PC-9 (cell line): Measurements from ENCODE around the gene MRPL55. TPM values are rescaled to one million over a fixed set of nuclear protein-coding genes. Genes with fewer than 3 reads are reported as not detected.
A peak's percentile ranks its signal among the peaks of the same experiment; 100 is the strongest.

ENCODE experiments used
- BruUV-seq: library from RNA; stranded (reverse); fragments of 400-500 nt; replicated peaks from 2 replicates; lab custom pipeline; 2021; lab: Mats Ljungman, UMichigan
- CTCF ChIA-PET: fragments of 300-600 bp; sonication (Branson Sonifier 250); formaldehyde crosslinking; loops from one replicate; lab custom pipeline; 2022; ENCODE audit warnings: antibody characterized with exemption; lab: Charles Lee
- POLR2A ChIA-PET: fragments of 300-600 bp; sonication (Branson Sonifier 250); formaldehyde crosslinking; loops from one replicate; lab custom pipeline; 2022; ENCODE audit warnings: antibody characterized with exemption; ENCODE audit not compliant: unreplicated experiment; lab: Charles Lee
- DNase-seq, 2 experiments: peaks; one replicate each; pipeline versions ENCODE4 v3.0.0 to v3.0.0-alpha.2; 2015 to 2022; ENCODE audit warnings: mixed read lengths in 1 of 2
- H2AFZ ChIP-seq: fragments of 200-600 bp; sonication (generic); 2 replicates; pipeline ENCODE4 v1.8.1; 2017; ENCODE audit warnings: antibody characterized with exemption
- H3F3A ChIP-seq: fragments of 200-600 bp; sonication (generic); 2 replicates; pipeline ENCODE4 v1.8.1; 2017; ENCODE audit warnings: antibody characterized with exemption, mild to moderate bottlenecking, low read depth; ENCODE audit not compliant: insufficient read depth
- H3K27ac ChIP-seq: fragments of 200-600 bp; sonication (generic); 2 replicates; pipeline ENCODE4 v1.6.1; 2016; ENCODE audit warnings: mixed run types
- H3K27me3 ChIP-seq: fragments of 200-600 bp; sonication (generic); 2 replicates; pipeline ENCODE4 v1.6.1; 2016; ENCODE audit warnings: low read depth, mixed run types; ENCODE audit not compliant: insufficient read depth
- H3K36me3 ChIP-seq: fragments of 200-600 bp; sonication (generic); 2 replicates; pipeline ENCODE4 v1.6.1; 2016; ENCODE audit warnings: low read depth, mixed run types
- H3K4me1 ChIP-seq: fragments of 200-600 bp; sonication (generic); replicated peaks from 2 replicates; pipeline ENCODE4 v1.6.1; 2016; ENCODE audit warnings: mixed run types; ENCODE audit not compliant: insufficient read depth
- H3K4me2 ChIP-seq: fragments of 200-600 bp; sonication (generic); 2 replicates; pipeline ENCODE4 v1.6.1; 2017; ENCODE audit warnings: mixed run types
- H3K4me3 ChIP-seq: fragments of 200-600 bp; sonication (generic); 2 replicates; pipeline ENCODE4 v1.6.1; 2016; ENCODE audit warnings: mixed run types
- H3K79me2 ChIP-seq: fragments of 200-600 bp; sonication (generic); 2 replicates; pipeline ENCODE4 v1.6.1; 2017; ENCODE audit warnings: low read depth, mixed run types
- H3K9me2 ChIP-seq: fragments of 200-600 bp; sonication (generic); 2 replicates; pipeline ENCODE4 v1.8.1; 2017; ENCODE audit warnings: mild to moderate bottlenecking; ENCODE audit not compliant: insufficient read depth
- H3K9me3 ChIP-seq: fragments of 200-600 bp; sonication (generic); 2 replicates; pipeline ENCODE4 v1.8.1; 2016; ENCODE audit warnings: low read depth; ENCODE audit not compliant: insufficient read depth
- H4K20me1 ChIP-seq: fragments of 200-600 bp; sonication (generic); 2 replicates; pipeline ENCODE4 v1.8.1; 2017; ENCODE audit not compliant: insufficient read depth
- CTCF ChIP-seq: fragments of 200-600 bp; sonication (generic); conservative IDR thresholded peaks from 2 replicates; pipeline ENCODE4 v1.6.1; 2017; ENCODE audit warnings: mixed run types, antibody characterized with exemption, mild to moderate bottlenecking, moderate library complexity
- EZH2 ChIP-seq: fragments of 200-600 bp; sonication (generic); IDR thresholded peaks from 2 replicates; pipeline ENCODE4 v1.8.0; 2017; ENCODE audit warnings: antibody characterized with exemption, low read depth
- intact Hi-C: fragments of 100-400 bp; cut with micrococcal nuclease; formaldehyde crosslinking; loops from one replicate; pipeline ENCODE4 v1.10.0; 2022; ENCODE audit not compliant: unreplicated experiment
- total RNA-seq: library from RNA; stranded (reverse); gene quantifications from 2 replicates; pipeline ENCODE4 v1.2.3, GENCODE V29; 2021

Gene MRPL55
- total RNA-seq, 1 experiment from 2014 or later: 81.0 TPM

GRCh38 chr1:228061411-228062084, 47.6 kb downstream of the MRPL55 start:
- BruUV-seq: no TSS peak
- Histone ChIP-seq H3K27ac (no peak overlapping the region), H3K4me1 (peaks cover 15% of the 10 kb centered on the region), H2AFZ (no peak overlapping the region), H3K9me3 (no peaks in the 10 kb centered on the region), H3K4me2 (peak overlapping the region; percentile 95), H4K20me1 (no peaks in the 10 kb centered on the region), H3K79me2 (no peaks in the 10 kb centered on the region), H3K9me2 (no peaks in the 10 kb centered on the region), H3F3A (peaks cover 22% of the 10 kb centered on the region), H3K27me3 (0 out of 2 replicates have a peak, but pooled peaks cover under 1% of the 10 kb centered on the region), H3K4me3 (peak overlapping the region; percentile 96; the same call in 1 of the 2 replicates), H3K36me3 (no peaks in the 10 kb centered on the region)
- no peak for DNase-seq
- ChIA-PET CTCF (interaction anchor here (0.7 kb wide), 1 partner anchor 27 kb away, joined by 4 read pairs; no protein-coding TSS in a partner anchor), POLR2A (no interaction called here)
- intact Hi-C loops: loop anchor here (2.0 kb wide), 1 partner anchor 17 kb away; no protein-coding TSS in a partner anchor
- TF ChIP-seq EZH2 (no peak), CTCF (no peak)

DNA sequence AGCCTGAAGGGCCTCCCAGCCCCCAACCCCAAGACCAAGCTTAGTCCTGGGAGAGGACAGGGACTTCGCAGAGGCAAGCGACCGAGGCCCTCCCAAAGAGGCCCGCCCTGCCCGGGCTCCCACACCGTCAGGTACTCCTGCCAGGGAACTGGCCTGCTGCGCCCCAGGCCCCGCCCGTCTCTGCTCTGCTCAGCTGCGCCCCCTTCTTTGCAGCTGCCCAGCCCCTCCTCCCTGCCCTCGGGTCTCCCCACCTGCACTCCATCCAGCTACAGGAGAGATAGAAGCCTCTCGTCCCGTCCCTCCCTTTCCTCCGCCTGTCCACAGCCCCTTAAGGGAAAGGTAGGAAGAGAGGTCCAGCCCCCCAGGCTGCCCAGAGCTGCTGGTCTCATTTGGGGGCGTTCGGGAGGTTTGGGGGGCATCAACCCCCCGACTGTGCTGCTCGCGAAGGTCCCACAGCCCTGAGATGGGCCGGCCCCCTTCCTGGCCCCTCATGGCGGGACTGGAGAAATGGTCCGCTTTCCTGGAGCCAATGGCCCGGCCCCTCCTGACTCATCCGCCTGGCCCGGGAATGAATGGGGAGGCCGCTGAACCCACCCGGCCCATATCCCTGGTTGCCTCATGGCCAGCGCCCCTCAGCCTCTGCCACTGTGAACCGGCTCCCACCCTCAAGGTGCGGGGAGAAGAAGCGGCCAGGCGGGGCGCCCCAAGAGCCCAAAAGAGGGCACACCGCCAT, 48.5 kb downstream of the MRPL55 start:
- no peaks in the 10 kb centered on the region for H3K27me3 ChIP-seq
- no peaks in the 10 kb centered on the region for H3K36me3 ChIP-seq
- H2AFZ ChIP-seq: peak overlapping the region; percentile 93
- H3K79me2 ChIP-seq: no peaks in the 10 kb centered on the region
- no peaks in the 10 kb centered on the region for H3K9me3 ChIP-seq
- H4K20me1 ChIP-seq: no peaks in the 10 kb centered on the region
- peak overlapping the region; percentile 96 for H3K4me3 ChIP-seq
- CTCF ChIA-PET: interaction anchor here (0.6 to 1.8 kb wide), 4 partner anchors 28 to 115 kb away, joined by 3 to 14 read pairs (median 7); no protein-coding TSS in a partner anchor
- H3K27ac ChIP-seq: no peak overlapping the region
- POLR2A ChIA-PET: no interaction called here
- peak overlapping the region; percentile 95 for H3K4me2 ChIP-seq
- H3K9me2 ChIP-seq: no peaks in the 10 kb centered on the region
- TF ChIP-seq CTCF (no peak; the same call in 1 of the 2 replicates), EZH2 (no peak)
- H3K4me1 ChIP-seq: peaks cover 15% of the 10 kb centered on the region
- TSS peak; percentile 79 for BruUV-seq
- H3F3A ChIP-seq: peaks cover 30% of the 10 kb centered on the region
- intact Hi-C loops: loop anchor here (1.0 to 2.0 kb wide), 2 partner anchors 16 to 56 kb away; no protein-coding TSS in a partner anchor
- DNase-seq: peak in 1 of 2 experiments; percentile 63
